ENCODE measurements around the gene PDSS2.

The PDSS2 gene

DNA sequence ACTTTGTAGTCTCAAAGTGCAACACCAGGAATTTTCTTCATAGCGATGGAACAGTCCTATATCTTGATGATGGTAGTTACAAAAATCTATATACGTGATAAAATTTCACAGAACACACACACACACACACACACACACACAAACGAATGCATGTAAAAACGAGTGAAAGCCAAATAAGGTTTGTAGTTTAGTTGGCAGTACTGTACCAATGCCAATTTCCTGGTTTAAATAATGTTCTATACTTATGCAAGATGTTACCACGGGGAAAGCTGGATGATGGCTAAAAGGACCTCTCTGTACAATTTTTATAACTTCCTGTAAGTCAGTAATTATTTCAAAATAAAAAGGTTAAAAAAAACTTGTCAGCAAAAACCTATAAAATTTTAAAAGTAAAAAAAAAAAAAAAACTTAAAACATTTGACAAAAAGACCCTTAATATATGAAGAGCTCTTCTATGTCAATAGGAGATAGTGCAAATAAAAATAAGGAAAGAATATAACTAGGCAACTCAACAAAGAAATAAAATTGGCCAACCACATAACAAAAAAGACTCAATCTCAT, 37.6 kb downstream of the PDSS2 start:
- no peak for DNase-seq (ENCODE audit: low read depth in 2 of 3, low spot score in 2 of 3)

DNA sequence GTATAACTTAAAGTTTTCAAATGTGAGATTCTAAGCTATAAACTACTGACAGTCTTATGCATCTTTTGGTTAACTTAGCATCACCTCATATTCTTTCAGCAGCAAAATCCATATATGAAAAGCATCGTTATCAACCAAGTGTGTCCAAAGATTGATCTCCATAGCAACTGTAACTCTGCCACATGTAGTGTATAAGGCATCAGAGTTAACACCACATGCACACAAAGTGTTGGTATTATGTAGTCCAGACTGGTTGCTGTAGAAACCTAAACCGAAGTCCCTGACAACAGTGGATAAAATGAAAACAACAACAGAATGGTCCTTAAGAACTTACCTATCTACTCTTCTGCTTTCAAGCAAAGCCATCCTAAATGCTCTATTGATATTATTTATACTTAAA, 39.6 kb downstream of the PDSS2 start:
- DNase-seq (ENCODE audit: low read depth in 2 of 3, low spot score in 2 of 3) = no peak

DNA sequence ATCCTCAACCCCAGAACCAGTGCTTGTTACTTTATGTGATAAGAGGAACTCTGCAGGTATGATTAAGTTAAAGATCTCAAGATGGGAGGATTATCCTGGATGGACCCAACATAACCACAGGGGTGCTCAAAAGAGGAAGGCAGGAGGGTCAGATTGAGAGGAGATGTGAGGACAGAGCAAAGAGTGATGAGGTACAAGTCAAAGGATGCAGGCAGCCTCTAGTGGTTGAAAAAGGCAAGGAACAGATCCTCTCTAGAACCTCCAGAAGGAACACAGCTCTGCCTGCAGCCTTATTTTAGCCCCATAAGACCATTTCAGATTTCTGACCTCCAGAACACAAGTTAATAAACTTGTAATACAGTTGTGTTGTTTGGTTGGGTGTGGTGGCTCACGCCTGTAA, 41.2 kb downstream of the PDSS2 start:
- no peak for DNase-seq (ENCODE audit: low read depth in 2 of 3, low spot score in 2 of 3)

DNA sequence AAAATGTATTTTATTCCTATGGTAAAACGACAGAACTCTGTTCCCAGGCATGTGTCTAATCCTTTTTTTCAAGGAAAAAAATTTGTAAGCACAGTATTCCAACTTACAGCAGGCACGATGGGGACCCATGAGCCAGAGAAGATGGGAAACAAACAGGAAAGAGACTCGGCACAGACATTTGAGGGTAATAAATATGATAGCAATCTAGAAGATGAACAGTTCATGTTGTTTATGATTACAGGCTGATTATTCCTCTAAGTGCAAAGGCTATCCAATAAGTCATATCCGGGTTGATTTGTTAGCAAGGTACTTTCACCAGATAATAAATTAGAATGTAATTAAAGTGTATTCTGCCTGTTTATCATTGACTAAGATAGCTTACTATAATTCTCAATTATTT, 43.2 kb downstream of the PDSS2 start:
- DNase-seq (ENCODE audit: low read depth in 2 of 3, low spot score in 2 of 3) = no peak

DNA sequence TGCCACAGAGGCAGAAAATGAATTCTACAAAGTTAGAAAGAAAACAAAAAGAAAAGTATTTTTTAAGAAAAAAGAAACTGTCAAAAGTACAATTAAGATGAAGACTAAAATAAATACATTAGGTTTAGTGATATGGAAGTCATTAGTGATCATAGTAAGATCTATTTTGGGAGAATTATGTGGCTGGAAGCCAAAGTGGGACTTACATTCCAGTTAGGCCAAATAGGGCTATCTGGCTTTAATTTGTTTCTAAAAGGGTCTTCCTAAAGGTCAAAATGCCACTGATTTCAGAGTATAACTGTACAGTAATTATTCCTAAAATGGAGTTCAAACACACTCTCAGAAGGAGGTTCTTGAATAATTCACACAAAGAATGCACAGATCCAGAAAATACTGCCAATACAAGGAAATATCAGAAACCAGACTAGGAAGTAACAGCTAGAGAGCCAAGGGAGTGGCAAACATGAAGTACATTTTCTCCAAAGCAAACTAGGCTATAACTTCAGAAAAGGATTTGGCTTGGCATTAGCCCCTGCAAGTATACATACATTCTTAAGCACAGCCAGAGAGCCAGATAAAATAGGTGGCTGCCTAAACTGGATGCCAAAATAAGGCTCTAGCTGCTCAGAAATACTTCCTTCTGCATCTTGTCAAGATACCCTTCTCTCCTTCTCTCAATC, 45.3 kb downstream of the PDSS2 start:
- DNase-seq (ENCODE audit: low read depth in 2 of 3, low spot score in 2 of 3) = no peak

DNA sequence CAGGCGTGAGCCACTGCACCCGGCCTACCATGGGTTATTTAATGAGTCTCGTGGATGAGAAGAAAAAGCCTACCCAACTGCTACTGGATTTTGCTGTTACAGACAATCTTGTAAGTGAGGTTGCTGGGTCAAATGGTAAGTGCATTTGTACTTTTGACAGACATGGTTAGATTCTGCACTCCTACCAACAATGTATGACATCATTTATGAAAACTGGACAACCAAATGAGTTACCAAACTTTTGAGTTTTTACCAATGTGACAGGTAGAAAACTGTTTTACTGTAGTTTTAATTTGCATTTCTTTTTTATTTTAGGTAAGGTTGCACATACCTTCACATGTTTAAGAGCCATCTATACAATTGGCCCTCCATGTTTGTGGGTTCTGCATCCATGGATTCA, 48.2 kb downstream of the PDSS2 start:
- DNase-seq (ENCODE audit: low read depth in 2 of 3, low spot score in 2 of 3) = no peak

DNA sequence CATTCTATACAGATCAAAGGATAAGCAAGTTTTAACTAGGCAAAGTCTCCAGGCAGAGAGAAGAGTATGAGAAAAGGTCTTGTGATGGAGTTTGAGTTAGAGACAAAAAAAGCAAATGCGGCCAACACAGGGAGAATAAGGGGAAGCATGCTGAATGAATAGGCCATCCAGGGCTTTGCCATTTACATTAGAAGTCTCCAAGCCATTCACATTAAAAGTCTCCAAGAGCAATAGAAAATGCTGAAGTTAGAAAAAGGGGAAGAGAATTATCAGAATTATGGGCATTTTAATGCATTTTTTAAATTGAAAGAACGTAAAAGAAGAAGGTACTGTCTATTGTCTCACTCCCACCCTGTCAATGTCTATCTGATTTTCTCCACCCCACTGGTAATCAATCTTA, 49.4 kb downstream of the PDSS2 start:
- no peak for DNase-seq (ENCODE audit: low read depth in 2 of 3, low spot score in 2 of 3)

DNA sequence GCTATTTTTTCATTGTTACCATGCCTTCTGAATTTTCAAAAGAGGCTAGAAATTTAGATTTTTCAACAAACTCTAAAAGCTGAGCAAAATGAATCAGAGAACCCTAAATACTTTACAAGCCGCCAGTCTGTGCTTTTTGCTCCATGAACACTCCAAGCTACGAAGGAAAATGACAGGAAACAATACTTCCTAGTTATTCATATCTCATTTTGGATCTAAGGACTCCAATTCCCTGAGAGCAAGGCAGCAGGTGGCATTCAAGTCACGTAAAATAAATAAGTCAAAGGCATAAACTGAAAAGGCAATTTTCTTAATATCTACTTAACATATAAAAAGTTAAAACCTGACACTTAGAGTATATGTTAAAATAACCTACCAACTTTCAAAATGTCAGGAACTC, 50.6 kb downstream of the PDSS2 start:
- DNase-seq (ENCODE audit: low read depth in 2 of 3, low spot score in 2 of 3) = no peak

DNA sequence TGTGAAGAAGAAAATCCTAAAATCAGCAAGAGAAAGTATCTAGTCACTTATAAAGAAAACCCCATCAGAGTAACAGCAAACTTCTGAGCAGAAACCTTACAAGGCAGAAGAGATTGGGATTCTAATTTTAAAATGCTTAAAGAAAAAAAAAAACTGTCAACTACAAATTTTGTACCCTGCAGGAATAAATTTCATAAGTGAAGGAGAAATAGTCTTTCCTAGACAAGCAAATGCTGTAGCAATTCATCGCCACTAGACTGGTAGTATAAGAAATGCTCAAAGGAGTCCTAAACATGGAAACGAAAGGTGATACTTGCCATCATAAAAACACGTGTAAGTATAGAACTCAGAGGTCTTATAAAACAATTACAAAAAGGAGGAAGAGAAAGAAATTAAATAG, 54.4 kb downstream of the PDSS2 start:
- no peak for DNase-seq (ENCODE audit: low read depth in 2 of 3, low spot score in 2 of 3)

DNA sequence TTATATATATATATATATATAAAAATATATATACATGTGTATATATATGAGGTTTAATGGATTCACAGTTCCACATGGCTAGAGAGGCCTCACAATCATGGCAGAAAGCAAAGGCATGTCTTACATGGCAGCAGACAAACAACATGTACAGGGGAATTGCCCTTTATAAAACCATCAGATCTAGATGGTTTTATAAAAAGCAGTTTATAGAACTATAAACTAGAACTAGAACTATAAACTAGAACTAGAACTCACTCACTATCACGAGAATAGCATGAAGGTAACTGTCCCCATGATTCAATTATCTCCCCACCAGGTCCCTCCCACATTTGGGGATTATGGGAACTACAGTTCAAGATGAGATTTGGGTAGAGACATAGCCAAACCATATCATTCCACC, 56.8 kb downstream of the PDSS2 start:
- no peak for DNase-seq (ENCODE audit: low read depth in 2 of 3, low spot score in 2 of 3)

DNA sequence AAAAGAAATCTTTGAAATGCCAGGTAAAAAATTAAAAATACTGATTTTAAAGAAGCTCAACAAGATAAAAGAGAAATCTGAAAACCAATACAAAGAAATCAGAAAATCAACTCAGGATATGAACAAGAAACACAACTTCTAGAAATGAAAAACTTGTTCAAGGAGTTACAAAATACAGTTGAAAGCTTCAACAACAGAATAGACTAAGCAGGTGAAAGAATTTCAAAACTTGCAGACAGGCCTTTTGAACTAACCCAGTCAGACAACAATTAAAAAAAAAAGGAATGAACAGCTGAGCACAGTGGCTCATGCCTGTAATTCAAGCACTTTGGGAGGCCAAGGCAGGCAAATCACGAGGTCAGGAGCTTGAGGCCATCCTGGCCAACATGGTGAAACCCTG, 57.8 kb downstream of the PDSS2 start:
- DNase-seq (ENCODE audit: low read depth in 2 of 3, low spot score in 2 of 3) = no peak

DNA sequence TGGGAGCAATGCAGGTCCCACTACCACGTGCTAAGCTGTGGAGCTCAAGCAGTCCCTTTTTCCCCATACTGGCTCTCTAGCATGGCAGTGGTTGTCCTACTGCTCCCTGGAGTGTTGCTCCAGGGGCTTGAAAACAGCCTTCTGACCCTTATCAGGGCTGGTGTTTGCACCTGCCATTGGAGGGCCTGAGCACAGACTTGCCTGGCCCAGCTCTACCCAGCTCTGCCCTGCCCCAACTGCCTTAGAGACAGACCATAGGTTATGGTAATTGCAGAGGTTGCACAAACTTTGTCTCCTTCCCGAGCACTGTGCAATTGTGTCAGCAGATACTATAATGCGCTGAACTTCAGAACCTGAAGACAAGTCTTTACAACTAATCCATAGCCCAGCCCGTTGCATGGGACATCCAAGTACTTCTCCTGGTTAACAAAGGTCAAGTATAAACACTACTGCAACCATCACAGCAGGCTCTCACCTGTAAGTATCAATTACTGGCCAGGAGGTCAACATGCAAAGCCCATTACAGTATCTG, 58.7 kb downstream of the PDSS2 start:
- no peak for DNase-seq (ENCODE audit: low read depth in 2 of 3, low spot score in 2 of 3)

DNA sequence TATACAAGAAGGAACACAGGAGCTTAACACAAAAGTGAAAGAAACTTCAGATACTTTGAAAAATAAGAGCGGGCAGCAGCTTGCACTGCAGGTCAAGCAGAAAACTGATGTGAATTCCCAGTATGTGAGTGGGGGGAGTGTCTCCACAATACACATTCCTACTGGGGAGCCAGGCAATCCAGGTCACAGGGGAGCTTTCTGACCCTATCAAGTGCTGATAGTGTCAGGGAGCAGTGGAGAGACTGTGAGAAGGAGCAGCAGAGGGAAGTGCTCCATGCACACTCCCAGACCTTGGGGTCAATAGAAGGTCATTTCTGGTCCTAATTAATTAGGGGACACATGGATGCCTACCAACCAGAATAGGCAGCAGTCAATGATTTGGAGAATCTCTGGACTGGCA, 59.4 kb downstream of the PDSS2 start:
- no peak for DNase-seq (ENCODE audit: low read depth in 2 of 3, low spot score in 2 of 3)

DNA sequence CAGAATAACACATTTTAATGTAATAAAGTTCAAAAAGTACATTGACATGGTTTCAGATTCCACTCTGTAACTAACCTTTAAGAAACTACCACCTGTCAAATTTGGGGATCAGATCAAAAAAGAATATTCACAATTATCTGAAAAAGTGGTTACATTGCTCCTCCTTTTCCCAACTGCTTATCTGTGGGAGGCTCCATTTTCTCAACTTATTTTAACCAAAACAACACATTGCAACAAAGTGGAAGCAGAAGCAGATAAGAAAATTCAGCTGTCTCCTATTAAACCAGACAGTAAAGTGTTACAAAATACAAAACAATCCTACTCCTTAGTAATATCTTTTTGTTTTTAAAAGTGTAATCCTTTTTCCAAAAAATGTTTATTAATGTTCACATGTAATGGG, 61.4 kb downstream of the PDSS2 start:
- no peak for DNase-seq (ENCODE audit: low read depth in 2 of 3, low spot score in 2 of 3)

DNA sequence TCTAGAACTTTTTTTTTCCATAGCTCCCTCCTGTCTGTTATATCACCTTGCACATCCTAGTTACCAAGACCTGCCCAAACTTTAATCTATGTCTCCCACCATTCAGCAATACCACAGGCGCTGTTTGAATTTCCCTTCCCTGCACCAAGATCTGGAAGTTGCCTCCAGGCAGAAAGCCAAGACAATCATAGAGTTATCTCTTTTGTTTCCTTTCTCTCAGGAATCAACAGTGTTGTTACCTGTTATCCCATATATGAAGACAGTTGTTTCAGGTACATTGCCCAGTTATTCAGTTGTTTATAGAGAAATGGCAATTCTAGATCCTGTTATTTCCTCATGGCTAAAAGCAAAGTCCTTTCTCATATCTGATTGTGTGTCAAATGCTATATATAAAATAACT, 63.2 kb downstream of the PDSS2 start:
- no peak for DNase-seq (ENCODE audit: low read depth in 2 of 3, low spot score in 2 of 3)

DNA sequence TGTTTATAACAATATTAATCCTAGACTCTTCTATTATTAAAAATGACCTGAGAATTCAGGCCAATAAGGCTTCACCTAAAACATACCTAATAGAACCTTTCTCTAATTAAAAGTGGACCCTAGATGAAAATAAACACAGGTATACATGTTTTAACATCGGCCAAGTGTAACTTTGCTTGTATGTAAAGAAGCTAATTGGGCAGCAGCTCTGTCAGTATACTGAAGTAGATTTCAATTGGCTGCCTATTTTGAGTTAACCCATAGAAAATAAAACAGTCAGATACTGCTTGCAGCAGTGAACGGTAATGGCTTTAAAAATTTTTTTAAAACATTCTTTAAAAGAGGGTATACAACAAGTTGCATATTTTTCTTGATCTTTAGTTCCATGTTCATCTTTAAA, 67.3 kb downstream of the PDSS2 start:
- no peak for DNase-seq (ENCODE audit: low read depth in 2 of 3, low spot score in 2 of 3)

DNA sequence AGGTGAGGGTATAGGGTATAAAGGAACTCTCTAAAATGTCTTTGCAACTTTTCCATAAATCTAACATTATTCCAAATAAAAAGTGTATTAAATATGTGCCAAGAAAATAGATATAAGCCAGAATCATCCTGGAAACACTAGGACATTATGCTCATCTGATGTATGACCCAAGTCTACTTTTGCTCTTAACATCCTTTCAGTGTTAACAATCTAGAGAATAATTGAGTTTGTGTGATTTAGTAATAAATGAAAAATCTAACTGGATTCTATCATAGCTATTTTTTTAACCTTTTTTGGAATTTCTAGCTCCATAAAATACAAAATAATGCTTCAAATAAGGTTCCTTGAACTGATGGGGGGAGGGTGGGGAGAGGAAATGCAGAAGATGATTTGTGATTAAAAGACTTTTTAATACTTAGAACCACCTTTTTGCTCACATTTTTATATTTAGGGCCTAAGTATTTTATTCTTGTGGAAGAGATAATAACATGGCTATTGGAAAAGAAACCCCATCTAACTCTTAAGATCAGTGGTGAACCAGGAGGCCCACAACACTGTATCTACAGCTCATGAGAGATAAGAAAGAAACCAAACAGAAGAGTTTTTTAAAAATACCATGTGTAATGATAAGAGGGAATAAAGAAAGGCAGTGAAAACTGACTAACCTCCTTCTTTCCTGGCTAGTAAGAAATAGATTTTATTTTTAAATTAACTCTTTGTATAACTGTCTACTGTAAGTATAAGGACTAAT, 68.5 kb downstream of the PDSS2 start:
- DNase-seq (ENCODE audit: low read depth in 2 of 3, low spot score in 2 of 3) = no peak

DNA sequence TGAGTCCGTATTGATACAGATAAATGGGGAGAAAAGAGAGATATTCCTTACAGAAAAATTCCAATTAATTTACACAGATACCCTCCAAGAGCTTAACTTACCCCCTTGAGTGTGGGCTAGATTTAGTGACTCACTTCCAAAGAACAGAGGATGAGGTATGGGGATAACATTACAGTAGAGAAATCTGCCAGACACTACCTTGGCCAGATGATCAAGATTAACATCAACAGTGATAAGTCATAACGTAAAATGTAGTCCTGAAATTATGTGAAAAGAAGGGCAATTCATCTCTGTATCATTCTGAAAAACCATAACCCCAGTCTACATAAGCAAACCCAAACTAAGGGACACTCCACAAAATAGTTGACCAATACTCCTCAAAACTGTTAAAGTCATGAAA, 69.3 kb downstream of the PDSS2 start:
- DNase-seq (ENCODE audit: low read depth in 2 of 3, low spot score in 2 of 3) = no peak

DNA sequence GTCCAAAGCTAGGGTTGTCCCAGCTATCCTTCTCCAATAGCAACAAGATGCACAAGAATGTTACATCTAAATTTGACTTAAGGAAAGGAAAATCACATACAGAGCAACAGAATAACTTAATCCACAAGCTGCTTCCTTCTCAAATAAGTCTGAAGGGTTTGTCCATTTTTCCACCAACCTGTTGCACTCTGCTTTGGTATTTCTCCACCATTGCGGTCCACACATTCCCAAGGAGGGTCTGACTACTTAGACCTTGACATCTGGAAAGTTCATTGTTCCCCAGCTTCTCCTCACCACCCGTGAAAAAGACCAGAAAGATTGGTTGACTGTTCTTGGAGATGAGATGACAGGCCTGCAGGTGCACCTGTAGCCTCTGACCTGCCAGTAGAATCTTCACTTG, 72.5 kb downstream of the PDSS2 start:
- DNase-seq (ENCODE audit: low read depth in 2 of 3, low spot score in 2 of 3) = no peak

DNA sequence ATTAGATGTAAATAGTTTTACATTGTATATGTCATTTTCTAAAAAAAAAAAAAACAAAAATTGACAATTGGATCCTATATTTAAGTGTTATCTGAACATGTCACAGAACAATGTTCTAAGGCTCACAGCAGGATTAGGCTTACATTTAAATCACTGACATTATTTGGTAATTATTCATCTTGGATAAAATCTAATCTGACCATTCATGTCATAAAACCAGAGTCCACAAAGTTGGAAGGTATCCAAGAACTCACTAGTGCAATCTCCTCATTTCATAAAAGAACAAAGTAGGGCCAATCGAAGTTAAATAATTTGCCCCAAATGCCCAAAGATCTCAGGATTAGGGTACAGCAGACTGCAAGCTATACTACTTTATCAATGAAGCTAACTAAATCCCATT, 73.0 kb downstream of the PDSS2 start:
- DNase-seq (ENCODE audit: low read depth in 2 of 3, low spot score in 2 of 3) = no peak

DNA sequence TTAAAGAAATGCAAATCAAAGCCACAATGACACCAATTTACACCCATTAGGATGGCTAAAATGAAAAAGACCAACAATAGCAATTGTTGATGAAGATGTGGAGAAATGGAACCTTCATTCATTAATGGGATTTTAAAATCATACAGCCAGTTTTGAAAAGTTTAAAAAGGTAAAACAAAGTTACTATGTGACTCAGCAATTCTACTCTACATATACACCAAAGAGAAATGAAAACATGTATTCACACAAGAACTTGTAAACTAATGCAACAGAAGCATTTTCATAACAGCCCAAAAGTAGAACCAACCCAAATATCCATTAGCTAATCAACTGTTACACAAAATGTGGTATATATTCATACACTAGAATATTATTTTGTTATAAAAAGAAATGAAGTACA, 75.7 kb downstream of the PDSS2 start:
- DNase-seq (ENCODE audit: low read depth in 2 of 3, low spot score in 2 of 3) = no peak

DNA sequence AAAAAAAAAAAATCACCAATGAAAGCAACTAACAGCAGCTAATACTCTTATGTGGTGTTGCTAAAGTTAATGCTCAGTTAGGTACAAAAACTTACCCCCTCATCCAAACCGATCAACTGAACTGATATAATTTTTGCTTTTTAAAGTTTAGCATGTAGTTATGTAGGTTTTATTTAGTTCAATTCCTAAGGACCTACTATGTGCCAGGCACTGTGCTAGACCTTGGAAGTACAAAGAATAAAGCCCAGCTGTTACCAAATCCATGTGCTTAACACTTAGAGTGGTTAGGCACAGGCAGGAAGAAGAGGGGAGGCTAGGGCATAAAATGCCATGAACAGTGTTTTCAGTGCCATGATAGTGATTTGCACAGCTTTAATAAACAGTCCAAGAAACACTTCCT, 85.1 kb downstream of the PDSS2 start:
- DNase-seq (ENCODE audit: low read depth in 2 of 3, low spot score in 2 of 3) = no peak

DNA sequence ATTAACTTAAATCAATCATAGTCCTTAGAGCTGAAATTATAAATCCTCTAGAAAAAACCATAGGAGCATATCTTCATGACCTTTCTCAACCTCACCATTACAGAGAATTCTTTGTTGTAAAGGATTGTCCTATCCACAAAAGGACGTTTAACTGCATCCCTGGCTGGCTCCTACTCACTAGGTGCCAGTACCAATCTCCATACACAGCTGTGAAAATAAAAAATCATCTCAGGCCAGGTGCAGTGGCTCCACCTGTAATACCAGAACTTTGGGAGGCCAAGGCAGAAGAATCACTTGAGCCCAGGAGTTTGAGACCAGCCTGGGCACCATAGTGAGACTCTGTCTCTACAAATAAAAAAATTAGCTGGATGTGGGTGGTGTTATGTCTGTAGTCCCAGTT, 89.9 kb downstream of the PDSS2 start:
- DNase-seq (ENCODE audit: low read depth in 2 of 3, low spot score in 2 of 3) = no peak
